ENCODE results near the gene FAM78A.
"Not testable (repeated sequence)": the region's sequence is repeated elsewhere in the genome, so short reads cannot be mapped to it uniquely, and the experiment has no call there.

The FAM78A gene

GRCh38 chr9:131282688-131283422, 6.5 kb upstream of the FAM78A start:
- in situ Hi-C loops (cut with HindIII; ENCODE audit: low sequenced_read_pairs), result no loop called here

- in situ Hi-C loops (cut with HindIII; ENCODE audit: low sequenced_read_pairs), result no loop called here
These were observed 5.9 kb upstream of the FAM78A start for GRCh38 chr9:131282175-131282574.

- in situ Hi-C loops (cut with HindIII; ENCODE audit: low sequenced_read_pairs), result no loop called here
These were observed 5.0 kb upstream of the FAM78A start for GRCh38 chr9:131281119-131281965.

GRCh38 chr9:131280660-131281059, 4.3 kb upstream of the FAM78A start:
- in situ Hi-C loops (cut with HindIII; ENCODE audit: low sequenced_read_pairs), result no loop called here

GRCh38 chr9:131279863-131280570, 3.7 kb upstream of the FAM78A start:
- in situ Hi-C loops (cut with HindIII; ENCODE audit: low sequenced_read_pairs), result no loop called here

GRCh38 chr9:131279196-131279862, 3.0 kb upstream of the FAM78A start:
- in situ Hi-C loops (cut with HindIII; ENCODE audit: low sequenced_read_pairs), result no loop called here

- in situ Hi-C loops (cut with HindIII; ENCODE audit: low sequenced_read_pairs), result no loop called here
These were observed 2.4 kb upstream of the FAM78A start for GRCh38 chr9:131278702-131279111.

GRCh38 chr9:131277910-131278701, 1.8 kb upstream of the FAM78A start:
- in situ Hi-C loops (cut with HindIII; ENCODE audit: low sequenced_read_pairs), result no loop called here

- in situ Hi-C loops (cut with HindIII; ENCODE audit: low sequenced_read_pairs), result no loop called here
These were observed 1.1 kb upstream of the FAM78A start for GRCh38 chr9:131277287-131277909.

GRCh38 chr9:131276891-131277286, 579 bp upstream of the FAM78A start:
- in situ Hi-C loops (cut with HindIII; ENCODE audit: low sequenced_read_pairs), result no loop called here

- in situ Hi-C loops (cut with HindIII; ENCODE audit: low sequenced_read_pairs), result no loop called here
These were observed 797 bp downstream of the FAM78A start for GRCh38 chr9:131275332-131276093.

GRCh38 chr9:131274674-131275331, 1.5 kb downstream of the FAM78A start:
- in situ Hi-C loops (cut with HindIII; ENCODE audit: low sequenced_read_pairs), result no loop called here

GRCh38 chr9:131273856-131274673, 2.2 kb downstream of the FAM78A start:
- in situ Hi-C loops (cut with HindIII; ENCODE audit: low sequenced_read_pairs), result no loop called here

GRCh38 chr9:131273146-131273855, 3.0 kb downstream of the FAM78A start:
- in situ Hi-C loops (cut with HindIII; ENCODE audit: low sequenced_read_pairs), result no loop called here

GRCh38 chr9:131272212-131272611, 4.1 kb downstream of the FAM78A start:
- in situ Hi-C loops (cut with HindIII; ENCODE audit: low sequenced_read_pairs), result no loop called here

GRCh38 chr9:131271506-131271931, 4.8 kb downstream of the FAM78A start:
- in situ Hi-C loops (cut with HindIII; ENCODE audit: low sequenced_read_pairs), result no loop called here

- in situ Hi-C loops (cut with HindIII; ENCODE audit: low sequenced_read_pairs), result not testable (repeated sequence)
These were observed 5.4 kb downstream of the FAM78A start for GRCh38 chr9:131271016-131271273.

All from endothelial cell of hepatic sinusoid (primary cell).